Measurements from ENCODE around the gene CDC42EP3.

The CDC42EP3 gene

DNA sequence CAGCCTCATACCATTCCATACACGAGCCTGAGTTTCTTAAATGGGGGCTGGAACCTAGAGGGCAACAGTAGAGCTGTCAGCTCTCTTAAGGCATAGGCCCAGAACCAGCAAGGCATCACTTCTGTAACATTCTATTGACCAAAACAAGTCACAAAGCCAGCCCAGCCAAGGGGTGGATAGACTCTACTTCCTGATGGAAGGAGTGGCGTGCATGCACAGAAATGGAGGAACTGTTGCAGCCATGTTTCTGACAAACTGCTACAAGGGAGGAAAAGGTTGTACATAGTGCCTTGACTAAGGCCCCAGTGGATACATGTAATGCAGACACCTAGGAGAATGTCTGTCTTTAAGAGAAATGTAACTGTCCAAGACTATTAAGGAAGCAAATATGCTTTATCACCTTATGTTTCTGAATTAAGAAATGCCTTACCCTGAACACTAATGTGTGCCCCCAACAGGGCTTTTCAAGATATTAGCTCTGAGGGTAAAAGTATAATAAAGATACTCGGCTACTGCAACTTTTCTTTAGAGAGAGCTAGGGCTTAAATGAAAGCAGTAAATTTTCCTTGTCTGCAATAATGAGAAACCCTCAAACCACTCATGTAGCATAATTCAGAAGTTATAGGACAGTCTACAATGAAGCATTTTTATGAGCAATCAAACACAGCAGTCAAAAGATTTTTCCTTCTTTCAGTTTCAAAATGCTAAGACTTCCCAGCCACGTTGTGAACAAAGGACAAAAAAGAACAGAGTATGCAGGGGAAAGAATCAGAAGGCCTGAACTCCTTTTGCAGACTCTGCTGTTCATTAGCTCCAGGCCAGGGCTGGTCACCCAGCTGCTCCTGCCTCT lies 35.1 kb upstream of the CDC42EP3 start:
- DNase-seq (ENCODE audit: low read depth), result no peak
- Histone ChIP-seq H3K36me3 (ENCODE audit: control insufficient read depth, insufficient read depth, low read length, severe bottlenecking) (no peaks in the 10 kb centered on the region), H3K4me1 (ENCODE audit: control insufficient read depth, insufficient read depth, low read length) (peaks cover 19% of the 10 kb centered on the region), H3K9ac (ENCODE audit: low read length) (peak overlapping the region; percentile 55), H3K4me3 (ENCODE audit: low read length) (no peak overlapping the region), H3K27me3 (replicated peaks; ENCODE audit: control insufficient read depth, insufficient read depth, low read length) (no peaks in the 10 kb centered on the region), H3K9me3 (ENCODE audit: control insufficient read depth, low read length) (no peaks in the 10 kb centered on the region)

DNA sequence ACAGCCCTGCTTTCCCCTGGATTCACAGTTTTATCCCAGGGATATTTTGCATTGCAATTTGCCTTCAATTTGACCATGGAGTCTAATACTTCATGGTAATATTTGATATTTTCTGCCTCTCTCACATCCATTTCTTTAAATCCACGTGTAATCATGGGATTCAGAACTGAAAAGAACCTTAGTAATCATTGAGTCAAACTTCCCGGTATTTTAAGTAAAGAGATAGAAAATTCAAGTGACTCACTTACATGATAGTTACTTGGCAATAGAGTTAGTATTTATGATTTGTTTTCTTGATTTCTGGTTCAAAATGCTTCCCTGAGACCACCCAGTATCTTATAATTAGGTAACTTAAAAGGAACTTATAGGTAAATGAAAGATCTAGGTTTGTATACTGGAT lies 33.7 kb upstream of the CDC42EP3 start:
- H3K9ac ChIP-seq (ENCODE audit: low read length), result no peak overlapping the region
- no peak for DNase-seq (ENCODE audit: low read depth)
- no peaks in the 10 kb centered on the region for H3K36me3 ChIP-seq (ENCODE audit: control insufficient read depth, insufficient read depth, low read length, severe bottlenecking)
- peaks cover 8% of the 10 kb centered on the region for H3K4me1 ChIP-seq (ENCODE audit: control insufficient read depth, insufficient read depth, low read length)
- H3K27me3 ChIP-seq (replicated peaks; ENCODE audit: control insufficient read depth, insufficient read depth, low read length), result no peaks in the 10 kb centered on the region
- H3K9me3 ChIP-seq (ENCODE audit: control insufficient read depth, low read length), result no peaks in the 10 kb centered on the region
- no peak overlapping the region for H3K4me3 ChIP-seq (ENCODE audit: low read length)

DNA sequence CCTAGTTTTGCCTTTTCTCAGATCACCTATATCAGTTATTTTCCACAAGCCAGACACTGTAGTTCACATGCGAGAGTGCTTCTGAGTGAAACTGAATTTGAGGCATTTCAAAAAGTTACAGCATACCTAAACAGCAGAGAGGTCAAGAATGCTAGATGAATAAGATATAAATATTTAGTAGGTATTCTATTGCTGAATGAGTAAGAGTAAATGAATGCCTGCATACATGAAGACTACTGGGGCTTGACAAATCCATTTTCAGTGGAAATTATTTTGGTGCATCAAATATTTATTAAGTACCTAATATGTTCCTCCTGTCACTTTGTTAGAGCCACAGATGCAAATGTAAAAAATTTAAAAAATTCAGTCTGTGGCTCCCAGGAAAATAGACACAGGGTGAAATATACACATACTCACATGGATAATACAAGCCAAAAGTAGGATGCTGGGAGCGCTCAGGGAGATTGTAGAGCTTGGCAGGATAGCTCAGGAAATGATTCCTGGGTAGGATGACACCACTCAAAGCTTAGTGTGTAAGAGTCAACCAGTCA lies 27.6 kb upstream of the CDC42EP3 start:
- Histone ChIP-seq H3K9me3 (ENCODE audit: control insufficient read depth, low read length) (no peaks in the 10 kb centered on the region), H3K9ac (ENCODE audit: low read length) (no peak overlapping the region), H3K36me3 (ENCODE audit: control insufficient read depth, insufficient read depth, low read length, severe bottlenecking) (no peaks in the 10 kb centered on the region), H3K27me3 (replicated peaks; ENCODE audit: control insufficient read depth, insufficient read depth, low read length) (no peaks in the 10 kb centered on the region), H3K4me3 (ENCODE audit: low read length) (no peak overlapping the region), H3K4me1 (ENCODE audit: control insufficient read depth, insufficient read depth, low read length) (peaks cover 11% of the 10 kb centered on the region)
- peak; percentile 55 for DNase-seq (ENCODE audit: low read depth)

DNA sequence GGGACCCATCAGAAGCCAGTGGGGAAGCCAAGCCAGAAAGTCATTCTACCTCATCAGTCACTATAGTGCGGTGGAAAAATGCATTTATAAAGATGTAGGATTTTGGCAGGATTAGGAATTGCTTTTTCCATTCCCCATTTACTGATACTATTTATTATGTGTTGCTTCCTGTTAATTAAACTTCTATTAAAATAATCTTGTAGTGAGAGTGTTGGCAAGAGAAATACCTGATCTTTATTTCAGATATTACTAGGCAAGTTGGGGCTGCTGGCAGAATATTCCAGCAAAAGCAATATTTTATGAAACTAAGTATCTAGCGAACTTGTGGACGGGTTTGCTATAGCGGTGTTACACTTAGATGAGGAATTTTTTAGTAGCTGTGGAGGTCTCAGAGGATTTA lies 23.9 kb upstream of the CDC42EP3 start:
- Histone ChIP-seq H3K36me3 (ENCODE audit: control insufficient read depth, insufficient read depth, low read length, severe bottlenecking) (no peaks in the 10 kb centered on the region), H3K9me3 (ENCODE audit: control insufficient read depth, low read length) (no peaks in the 10 kb centered on the region), H3K9ac (ENCODE audit: low read length) (no peak overlapping the region), H3K27me3 (replicated peaks; ENCODE audit: control insufficient read depth, insufficient read depth, low read length) (no peaks in the 10 kb centered on the region), H3K4me3 (ENCODE audit: low read length) (no peak overlapping the region), H3K4me1 (ENCODE audit: control insufficient read depth, insufficient read depth, low read length) (peaks cover 18% of the 10 kb centered on the region)
- DNase-seq (ENCODE audit: low read depth), result no peak

DNA sequence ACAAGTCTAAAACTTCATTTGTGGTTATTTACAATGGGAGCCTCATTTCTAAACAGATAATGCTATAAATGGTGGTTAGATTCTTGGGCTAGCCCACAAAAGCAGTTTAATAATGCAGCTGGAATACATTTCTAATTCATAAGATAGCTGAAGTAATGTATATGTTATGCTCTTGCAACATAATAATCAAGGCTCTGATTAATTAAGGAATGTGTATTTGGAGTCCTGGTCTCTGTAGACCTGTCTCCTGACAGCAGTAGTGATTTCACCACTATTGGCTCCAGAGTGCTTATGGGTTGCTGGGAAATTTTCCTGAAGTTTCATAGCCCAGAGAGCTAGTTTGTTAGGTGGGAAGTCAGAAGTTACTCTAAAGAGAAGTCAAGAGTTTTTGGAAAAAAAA lies 21.3 kb upstream of the CDC42EP3 start:
- Histone ChIP-seq H3K27me3 (replicated peaks; ENCODE audit: control insufficient read depth, insufficient read depth, low read length) (no peaks in the 10 kb centered on the region), H3K4me3 (ENCODE audit: low read length) (no peak overlapping the region), H3K9ac (ENCODE audit: low read length) (no peak overlapping the region), H3K9me3 (ENCODE audit: control insufficient read depth, low read length) (no peaks in the 10 kb centered on the region), H3K4me1 (ENCODE audit: control insufficient read depth, insufficient read depth, low read length) (peaks cover 11% of the 10 kb centered on the region), H3K36me3 (ENCODE audit: control insufficient read depth, insufficient read depth, low read length, severe bottlenecking) (no peaks in the 10 kb centered on the region)
- peak; percentile 29 for DNase-seq (ENCODE audit: low read depth)

DNA sequence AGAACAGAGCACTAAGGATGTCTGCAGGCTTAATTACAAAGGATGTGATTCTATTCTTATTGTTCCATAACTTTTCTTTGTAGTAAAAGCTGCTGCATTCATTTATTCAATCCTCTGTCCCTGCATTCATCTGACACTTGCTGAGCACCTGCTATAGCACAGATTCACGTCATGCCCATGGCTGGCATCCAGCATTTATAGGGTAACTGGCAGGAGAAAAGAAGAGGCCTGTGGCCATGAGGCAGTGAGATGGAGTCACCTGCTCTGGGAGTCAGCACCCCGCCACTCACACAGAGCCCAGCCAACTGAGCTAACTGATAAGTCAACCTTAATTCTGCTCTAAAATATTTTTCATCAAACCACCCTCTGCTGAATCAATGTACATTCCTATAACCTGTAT lies 18.3 kb upstream of the CDC42EP3 start:
- Histone ChIP-seq H3K9me3 (ENCODE audit: control insufficient read depth, low read length) (no peaks in the 10 kb centered on the region), H3K9ac (ENCODE audit: low read length) (peak overlapping the region; percentile 8), H3K36me3 (ENCODE audit: control insufficient read depth, insufficient read depth, low read length, severe bottlenecking) (no peaks in the 10 kb centered on the region), H3K4me3 (ENCODE audit: low read length) (no peak overlapping the region), H3K27me3 (replicated peaks; ENCODE audit: control insufficient read depth, insufficient read depth, low read length) (no peaks in the 10 kb centered on the region), H3K4me1 (ENCODE audit: control insufficient read depth, insufficient read depth, low read length) (peaks cover 11% of the 10 kb centered on the region)
- no peak for DNase-seq (ENCODE audit: low read depth)

DNA sequence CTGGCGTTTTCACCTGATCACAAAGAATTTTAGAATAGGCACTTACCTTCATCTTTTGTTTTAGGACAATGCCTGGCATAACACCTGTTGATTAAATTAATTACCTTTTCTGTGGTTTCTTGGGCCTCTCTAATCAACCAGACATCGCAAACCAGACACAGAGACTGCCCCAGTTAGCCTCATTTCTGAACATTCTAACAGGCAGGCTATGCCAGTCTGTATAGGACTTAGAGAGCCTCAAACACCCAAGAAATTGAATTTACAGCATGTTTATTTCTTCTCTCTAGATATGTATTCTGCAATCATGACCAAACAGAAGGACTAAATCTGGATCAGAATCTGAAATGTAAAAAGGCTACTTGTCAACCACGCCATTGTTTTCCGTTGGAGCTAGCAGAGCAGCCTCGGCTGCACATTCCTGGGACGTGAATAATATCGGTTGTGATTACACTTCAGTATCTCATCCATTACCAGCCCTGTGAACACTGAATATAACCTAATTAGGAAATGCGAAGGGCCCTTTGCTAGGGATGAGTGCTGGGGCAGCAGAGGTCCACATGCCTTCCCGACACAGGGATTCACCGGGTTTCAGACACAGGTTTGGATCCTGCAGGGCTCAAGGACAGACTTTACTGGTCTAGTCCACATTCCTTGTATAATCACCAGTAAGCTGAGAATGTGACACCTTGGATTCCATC lies 17.5 kb upstream of the CDC42EP3 start:
- H3K36me3 ChIP-seq (ENCODE audit: control insufficient read depth, insufficient read depth, low read length, severe bottlenecking), result no peaks in the 10 kb centered on the region
- H3K9me3 ChIP-seq (ENCODE audit: control insufficient read depth, low read length), result no peaks in the 10 kb centered on the region
- H3K9ac ChIP-seq (ENCODE audit: low read length), result peak overlapping the region; percentile 40
- H3K27me3 ChIP-seq (replicated peaks; ENCODE audit: control insufficient read depth, insufficient read depth, low read length), result no peaks in the 10 kb centered on the region
- H3K4me3 ChIP-seq (ENCODE audit: low read length), result no peak overlapping the region
- DNase-seq (ENCODE audit: low read depth), result peak; percentile 71
- H3K4me1 ChIP-seq (ENCODE audit: control insufficient read depth, insufficient read depth, low read length), result peaks cover 11% of the 10 kb centered on the region

DNA sequence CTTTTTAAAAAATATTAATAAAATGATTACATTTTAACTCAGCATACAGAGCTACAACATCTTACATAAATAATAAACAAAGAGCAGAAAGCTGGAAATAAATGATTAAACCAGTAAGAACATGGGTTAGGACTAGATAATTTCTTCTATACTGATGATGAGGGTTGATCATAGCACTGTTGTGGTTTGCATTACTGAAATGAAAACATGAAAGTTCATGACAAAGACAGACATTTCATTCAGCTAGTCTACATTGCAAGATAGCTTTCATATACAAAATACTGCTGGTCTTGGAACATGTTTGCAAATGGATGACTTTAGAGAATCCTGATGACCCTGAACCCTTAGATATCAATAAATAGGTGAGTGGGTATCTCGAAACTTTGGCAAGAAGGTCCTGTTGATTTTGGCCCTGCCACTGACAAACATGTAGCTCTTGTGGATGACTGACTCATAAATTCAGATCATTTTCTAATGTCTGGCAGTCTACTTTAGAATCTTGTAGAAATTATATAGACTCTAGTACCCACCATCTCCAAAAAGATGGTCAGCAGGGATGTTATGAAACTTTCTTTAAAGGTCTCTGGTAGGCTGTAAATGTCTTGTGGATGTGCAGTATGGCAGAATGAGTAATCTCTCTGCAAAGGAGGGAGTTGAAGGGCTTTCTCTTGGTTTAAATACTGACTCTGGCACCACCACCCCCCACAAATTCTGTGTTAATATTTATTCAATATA lies 15.5 kb upstream of the CDC42EP3 start:
- H3K9ac ChIP-seq (ENCODE audit: low read length), result no peak overlapping the region
- peak; percentile 15 for DNase-seq (ENCODE audit: low read depth)
- H3K9me3 ChIP-seq (ENCODE audit: control insufficient read depth, low read length), result no peaks in the 10 kb centered on the region
- H3K27me3 ChIP-seq (replicated peaks; ENCODE audit: control insufficient read depth, insufficient read depth, low read length), result no peaks in the 10 kb centered on the region
- H3K4me1 ChIP-seq (ENCODE audit: control insufficient read depth, insufficient read depth, low read length), result peaks cover 5% of the 10 kb centered on the region
- H3K4me3 ChIP-seq (ENCODE audit: low read length), result no peak overlapping the region
- H3K36me3 ChIP-seq (ENCODE audit: control insufficient read depth, insufficient read depth, low read length, severe bottlenecking), result no peaks in the 10 kb centered on the region

DNA sequence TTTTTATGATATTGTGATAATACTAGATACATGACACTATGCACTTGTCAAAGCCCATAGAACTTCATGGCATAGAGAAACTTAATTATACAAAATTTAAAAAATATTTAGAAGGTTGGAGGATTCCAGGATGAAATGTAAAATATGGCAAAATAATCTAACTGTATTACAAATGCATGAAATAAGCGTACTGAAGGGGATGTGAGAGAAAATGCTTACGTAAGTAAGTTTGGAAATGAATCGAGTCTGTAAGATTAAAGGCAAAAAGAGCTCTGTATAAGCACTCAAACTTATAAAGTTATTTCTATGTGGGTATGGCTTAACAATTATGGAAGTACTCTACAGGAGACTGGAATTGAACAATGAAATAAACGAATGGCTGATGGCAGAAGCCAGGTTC lies 13.4 kb upstream of the CDC42EP3 start:
- no peak overlapping the region for H3K9ac ChIP-seq (ENCODE audit: low read length)
- no peak overlapping the region for H3K4me3 ChIP-seq (ENCODE audit: low read length)
- DNase-seq (ENCODE audit: low read depth), result no peak
- H3K4me1 ChIP-seq (ENCODE audit: control insufficient read depth, insufficient read depth, low read length), result peaks cover 11% of the 10 kb centered on the region
- no peaks in the 10 kb centered on the region for H3K36me3 ChIP-seq (ENCODE audit: control insufficient read depth, insufficient read depth, low read length, severe bottlenecking)
- no peaks in the 10 kb centered on the region for H3K9me3 ChIP-seq (ENCODE audit: control insufficient read depth, low read length)
- no peaks in the 10 kb centered on the region for H3K27me3 ChIP-seq (replicated peaks; ENCODE audit: control insufficient read depth, insufficient read depth, low read length)

DNA sequence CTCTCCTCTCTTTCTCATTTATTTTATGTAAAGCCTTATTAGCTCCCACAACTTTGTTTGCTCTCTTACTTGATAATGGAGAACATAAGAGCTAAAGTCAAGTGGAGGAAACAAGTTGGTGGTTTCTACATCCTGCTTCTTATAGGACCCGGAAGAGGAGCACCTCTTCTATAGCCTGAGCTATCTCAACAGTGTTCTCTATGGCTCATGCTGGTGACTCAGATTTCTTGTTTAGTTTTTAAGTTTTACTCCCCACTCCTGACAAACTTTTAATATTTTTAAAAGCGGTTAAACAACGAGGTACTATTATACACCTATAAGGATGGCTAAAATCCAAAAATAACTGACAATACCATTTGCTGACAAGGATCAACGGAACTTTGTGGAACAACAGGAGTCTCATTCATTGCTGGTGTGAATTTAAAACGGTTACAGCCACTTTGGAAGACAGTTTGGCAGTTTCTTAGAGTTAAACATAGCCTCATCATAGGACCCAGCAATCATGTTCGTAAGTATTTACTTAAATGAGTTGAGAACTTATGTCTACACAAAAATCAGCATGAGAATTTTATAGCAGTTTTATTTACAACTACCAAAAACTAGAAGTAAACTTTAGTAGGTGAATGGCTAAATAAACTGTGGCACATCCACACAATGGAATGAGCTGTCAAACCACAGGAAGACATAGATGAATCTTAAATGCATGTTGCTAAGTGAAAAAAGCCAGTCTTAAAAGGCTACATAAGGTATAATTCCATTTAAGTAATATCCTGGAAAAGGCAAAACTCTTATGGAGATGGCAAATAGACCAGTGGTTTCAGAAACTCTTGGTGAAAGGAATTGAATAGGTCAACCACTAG lies 12.7 kb upstream of the CDC42EP3 start:
- DNase-seq (ENCODE audit: low read depth), result no peak
- H3K4me3 ChIP-seq (ENCODE audit: low read length), result no peak overlapping the region
- no peaks in the 10 kb centered on the region for H3K36me3 ChIP-seq (ENCODE audit: control insufficient read depth, insufficient read depth, low read length, severe bottlenecking)
- H3K27me3 ChIP-seq (replicated peaks; ENCODE audit: control insufficient read depth, insufficient read depth, low read length), result no peaks in the 10 kb centered on the region
- H3K9me3 ChIP-seq (ENCODE audit: control insufficient read depth, low read length), result no peaks in the 10 kb centered on the region
- H3K4me1 ChIP-seq (ENCODE audit: control insufficient read depth, insufficient read depth, low read length), result peaks cover 11% of the 10 kb centered on the region
- H3K9ac ChIP-seq (ENCODE audit: low read length), result no peak overlapping the region

Measured in adipocyte (in vitro differentiated cells).